HCEC 1CT (cell line): ENCODE results near the gene AZI2.

Experiments
- DNase-seq: peaks from one replicate; pipeline ENCODE4 v3.0.0-alpha.2; 2017

Gene AZI2

DNA sequence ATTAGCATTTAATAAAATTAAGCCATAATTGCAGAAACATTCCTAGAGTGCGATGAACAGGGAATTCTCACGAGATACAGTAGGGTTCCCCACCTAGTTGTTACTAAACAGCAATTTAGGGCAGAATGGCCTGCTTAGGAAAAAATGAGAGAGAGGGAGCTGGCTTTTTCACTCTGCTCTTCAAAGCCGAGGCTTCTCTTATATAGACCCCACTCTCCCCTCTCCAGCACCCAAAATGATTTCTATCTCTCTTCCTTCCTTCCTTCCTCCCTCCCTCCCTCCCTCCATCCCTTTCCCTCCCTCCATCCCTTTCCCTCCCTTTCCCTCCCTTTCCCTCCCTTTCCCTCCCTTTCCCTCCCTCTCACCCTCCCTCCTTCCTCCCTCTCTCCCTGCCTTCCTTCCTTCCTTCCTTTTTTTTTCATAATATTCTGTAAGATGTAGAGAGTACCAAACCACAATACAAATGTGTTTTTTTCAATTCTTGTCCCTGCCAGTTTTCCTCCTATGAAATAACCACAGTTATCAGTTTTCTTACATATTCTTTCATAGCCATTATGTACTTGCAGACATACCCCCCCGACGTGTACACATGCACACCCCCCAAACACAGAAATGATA, 48.2 kb downstream of the AZI2 start:
- DNase-seq, result no peak

DNA sequence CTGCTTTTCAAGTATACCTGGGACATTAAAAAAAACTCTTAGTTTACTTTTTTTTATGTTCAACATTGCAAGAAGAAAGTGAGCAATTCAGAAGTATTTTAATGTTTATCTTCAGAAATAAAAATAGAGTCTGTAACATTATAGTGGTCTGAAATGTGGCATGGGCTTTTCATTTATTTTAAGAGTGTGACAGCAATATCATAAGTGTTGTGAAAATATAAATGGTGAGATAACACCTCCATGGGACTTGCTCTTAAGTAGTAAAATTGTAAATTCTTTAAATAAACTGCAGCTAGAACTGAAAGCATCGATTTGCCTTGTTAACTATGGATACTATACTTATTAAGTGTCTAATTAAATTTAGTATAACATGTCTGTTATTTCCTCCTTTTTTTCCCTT, 48.9 kb downstream of the AZI2 start:
- DNase-seq, result no peak

DNA sequence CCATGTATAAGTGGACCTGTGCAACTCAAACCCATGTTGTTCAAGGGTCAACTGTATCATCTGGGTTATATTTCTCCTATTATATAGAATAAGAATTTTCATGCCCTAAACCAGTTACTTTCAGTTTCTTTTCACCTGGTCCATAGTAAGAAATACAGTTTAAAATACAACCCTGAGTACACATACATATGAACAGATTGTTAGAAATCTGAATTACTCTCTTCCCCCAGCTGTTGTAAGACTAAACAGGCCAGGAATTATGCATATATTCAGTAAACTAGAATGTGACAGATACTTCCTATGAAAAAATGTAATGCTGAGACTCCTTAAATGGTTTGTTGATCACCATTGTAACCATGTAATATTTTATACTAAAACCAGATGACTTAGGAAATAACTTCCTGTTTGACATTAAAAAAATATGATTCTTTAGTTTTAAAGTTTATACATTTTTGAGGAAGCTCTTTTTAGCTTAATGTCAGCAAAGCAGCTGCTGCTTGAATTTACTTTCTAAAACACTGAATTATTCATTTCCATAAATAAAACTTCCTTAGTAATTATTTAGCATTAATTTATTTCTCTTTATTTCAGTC, 52.6 kb downstream of the AZI2 start:
- DNase-seq, result peak; percentile 13

DNA sequence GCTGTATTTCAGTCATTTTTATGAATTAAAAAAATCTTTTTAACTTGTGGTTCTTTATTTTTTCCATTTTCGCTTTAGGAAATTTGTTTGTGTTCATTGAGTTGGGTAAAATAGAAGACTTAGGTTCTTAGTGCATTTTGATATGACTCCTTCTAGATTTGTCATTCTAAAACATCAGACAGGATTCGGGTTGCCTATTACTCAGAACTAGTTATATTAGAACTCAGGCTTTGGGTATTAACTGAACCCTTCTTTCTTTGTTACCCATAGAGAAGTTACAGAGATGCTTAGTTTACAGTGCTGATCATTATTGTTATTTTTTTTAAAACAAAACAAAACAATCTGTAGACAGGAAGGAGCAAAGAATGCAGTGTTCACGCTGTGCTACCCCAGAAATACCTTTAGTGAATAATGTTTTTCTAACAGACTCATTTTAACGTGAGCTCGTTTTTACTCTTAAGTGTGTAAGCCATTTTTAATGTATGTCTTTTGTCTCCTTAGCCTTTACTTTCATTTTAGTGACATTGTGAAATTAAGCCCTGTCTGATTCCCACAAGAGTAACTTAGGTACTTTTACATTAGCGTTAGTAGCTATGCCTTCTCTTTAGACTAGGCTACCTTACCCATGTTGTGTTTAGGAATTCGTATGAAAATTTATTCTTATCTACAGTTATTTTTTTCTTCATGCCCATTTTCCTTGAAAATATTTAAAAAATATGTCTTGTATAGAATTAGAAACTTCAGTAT, 53.8 kb downstream of the AZI2 start:
- DNase-seq, result no peak

DNA sequence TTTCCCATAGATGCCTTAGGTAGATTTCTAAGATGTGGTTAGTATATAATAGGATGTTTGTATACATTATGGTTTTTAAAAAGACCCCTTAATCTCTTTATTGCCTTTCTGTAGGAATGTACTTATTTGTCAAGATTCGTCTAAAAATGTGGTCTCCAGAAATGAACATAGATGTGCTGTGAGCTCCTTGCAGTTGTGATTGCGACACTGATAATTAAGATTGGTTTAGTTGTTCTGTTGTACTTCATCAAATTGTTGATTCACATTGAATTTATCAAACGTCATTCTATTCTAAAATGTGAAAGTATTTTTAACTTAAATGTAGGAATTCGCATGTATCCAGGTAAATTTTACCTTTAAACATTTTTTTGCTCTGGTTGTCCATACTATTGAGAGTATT, 56.0 kb downstream of the AZI2 start:
- DNase-seq, result no peak

DNA sequence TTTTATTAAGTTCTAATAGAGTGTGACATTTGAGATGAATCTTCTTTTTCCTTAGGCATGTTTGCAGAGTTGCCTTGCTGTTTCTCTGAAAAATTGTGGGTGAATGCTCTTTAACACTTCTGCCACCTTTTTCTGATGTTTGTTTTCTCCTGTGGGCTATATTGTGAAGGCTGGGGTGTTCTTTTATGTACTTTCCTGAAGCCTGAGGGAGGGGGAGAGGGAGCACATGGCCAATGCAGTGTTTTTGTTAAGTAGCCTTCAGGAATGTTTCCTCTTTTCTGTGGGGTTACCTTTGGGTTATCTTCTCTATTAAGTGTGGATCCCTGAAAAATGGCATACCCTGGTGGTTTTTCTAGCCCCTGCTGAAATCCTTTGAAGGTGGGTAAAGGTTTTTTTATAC, 57.0 kb downstream of the AZI2 start:
- DNase-seq, result no peak

DNA sequence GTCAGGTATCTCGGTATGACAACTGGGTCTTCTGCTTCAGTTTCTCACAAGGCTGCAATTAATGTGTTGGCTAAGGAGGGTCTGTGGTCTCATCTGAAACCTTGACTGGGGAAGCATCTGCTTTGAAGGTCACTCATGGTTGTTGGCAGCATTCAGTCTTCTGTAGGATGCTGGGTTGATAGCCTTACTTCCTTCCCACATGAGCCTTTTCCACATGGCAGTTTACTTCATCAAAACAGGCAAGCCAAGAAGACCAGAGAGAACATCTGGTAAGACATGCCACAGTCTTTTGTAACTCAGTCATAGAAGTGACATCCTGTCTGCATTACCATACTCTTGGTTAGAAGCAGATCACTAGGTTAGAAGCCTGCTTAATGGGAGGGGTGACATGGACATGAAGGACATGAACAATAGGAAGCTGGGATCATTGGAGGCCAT, 57.7 kb downstream of the AZI2 start:
- DNase-seq, result no peak

DNA sequence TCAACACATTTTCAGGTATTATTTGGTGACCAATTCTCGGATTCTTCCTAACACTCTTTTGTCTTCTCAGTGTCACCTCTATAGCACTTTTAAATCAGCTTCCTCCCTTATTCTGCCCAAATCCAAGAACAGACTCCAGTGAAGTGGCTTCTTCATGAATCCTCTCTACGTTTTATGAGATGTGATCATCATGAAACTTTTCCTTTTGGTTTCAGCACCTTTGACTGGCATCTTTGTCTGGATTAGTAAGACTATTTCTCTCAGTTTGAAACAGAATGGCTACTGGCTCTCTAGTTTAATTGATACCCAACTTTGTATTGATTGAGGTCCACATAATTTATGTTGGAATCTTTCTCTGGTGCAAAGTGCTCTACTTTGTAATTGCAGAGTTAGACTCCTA, 61.6 kb downstream of the AZI2 start:
- no peak for DNase-seq

DNA sequence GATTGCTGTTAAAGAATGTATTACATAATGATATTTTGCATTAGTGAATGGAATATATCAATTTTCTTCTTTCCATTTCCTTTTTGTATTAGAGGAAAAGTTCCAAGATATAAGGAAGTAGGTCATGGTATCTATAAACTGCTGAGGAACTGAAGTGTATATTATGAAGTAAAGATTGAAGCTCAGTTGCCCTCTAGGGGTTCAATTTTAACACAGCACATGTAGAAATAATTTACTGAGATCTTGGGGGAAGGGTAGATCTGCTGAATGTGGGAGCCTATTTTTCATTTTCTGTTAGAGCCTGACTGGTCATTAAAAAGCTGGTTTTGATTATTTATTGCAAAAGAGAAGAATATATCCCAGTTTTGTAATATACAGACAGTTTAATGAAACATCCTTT, 62.0 kb downstream of the AZI2 start:
- DNase-seq, result peak; percentile 64

DNA sequence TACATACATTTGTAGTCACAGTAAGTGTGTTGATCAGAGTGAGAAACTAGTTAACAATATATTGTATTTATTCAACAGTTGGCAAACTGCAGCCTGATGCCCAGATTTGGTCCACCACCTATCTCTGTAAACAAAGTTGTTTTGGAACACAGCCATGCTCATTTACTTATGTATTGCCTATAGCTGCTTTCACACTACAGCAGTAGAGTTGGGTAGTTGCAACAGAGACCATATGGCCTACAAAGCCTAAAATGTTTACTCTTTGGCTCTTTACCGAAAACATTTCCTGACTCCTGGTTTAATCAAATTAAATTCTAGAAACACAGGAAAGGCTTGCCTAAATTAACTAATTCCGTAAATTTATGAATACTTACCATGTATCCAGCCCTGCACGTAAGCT, 67.8 kb downstream of the AZI2 start:
- DNase-seq, result no peak

DNA sequence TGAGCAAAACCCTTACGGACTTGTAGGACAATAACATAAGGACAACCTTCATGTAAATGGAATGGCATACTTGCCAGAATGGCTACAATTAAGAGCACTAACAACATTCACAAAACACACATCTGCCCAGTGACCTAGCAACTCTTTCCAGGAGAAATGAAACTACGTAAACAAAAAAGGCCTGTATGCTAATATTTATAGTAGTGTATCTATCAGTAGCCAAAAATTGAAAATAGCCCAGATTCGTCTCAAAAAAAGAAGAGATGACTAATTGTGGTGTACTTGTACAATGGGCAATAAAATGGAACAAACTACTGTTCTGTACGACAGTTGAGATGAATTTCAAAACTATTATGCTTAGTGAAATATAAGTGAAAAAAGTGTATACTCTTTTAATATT, 68.9 kb downstream of the AZI2 start:
- peak; percentile 23 for DNase-seq

DNA sequence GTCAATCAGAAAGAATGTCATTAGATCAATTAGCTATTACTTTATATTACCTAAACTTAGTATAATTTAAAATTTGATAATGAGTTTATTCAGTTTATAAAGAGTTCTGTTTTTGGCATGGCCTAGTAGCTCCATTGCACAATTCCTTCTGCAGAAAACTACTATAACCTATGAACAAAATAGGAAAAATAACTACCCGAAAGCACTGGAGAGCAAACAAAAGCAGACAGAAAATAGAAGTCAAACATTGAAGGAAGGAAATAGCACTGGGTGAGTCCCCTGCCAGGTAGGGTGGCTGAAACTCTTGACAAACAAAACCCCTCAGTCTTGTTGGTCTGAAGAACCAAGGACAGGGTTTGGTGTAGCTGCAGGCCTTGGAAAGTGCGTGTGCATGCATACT, 69.7 kb downstream of the AZI2 start:
- no peak for DNase-seq

DNA sequence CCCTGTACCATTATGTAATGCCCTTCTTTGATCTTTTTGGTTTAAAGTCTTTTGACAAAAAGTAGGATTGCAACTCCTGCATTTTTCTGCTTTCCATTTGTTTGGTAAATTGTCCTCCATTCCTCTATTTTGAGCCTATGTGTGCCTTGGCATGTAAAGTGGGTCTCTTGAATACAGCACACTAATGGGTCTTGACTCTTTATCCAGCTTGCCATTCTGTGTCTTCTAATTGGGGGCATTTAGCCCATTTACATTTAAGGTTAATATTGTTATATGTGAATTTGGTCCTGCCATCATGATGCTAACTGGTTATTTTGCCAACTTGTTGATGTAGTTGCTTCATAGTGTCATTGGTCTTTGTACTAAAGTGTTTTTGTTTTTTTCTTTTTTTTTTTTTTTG, 74.8 kb downstream of the AZI2 start:
- no peak for DNase-seq
